ENCODE results near the gene MS4A18. TPM values are rescaled to one million over a fixed set of nuclear protein-coding genes. Genes with fewer than 3 reads are reported as not detected.

Gene MS4A18
- total RNA-seq, 4 donors from 2014 or later, result not detected

- WGBS, result 46% methylated on average over 9 of the region's 9 CpGs
- TF ChIP-seq POLR2A (IDR thresholded peaks at IDR 0.05) (no peak), POLR2AphosphoS5 (IDR thresholded peaks at IDR 0.05) (no peak), EP300 (IDR thresholded peaks at IDR 0.05) (no peak), CTCF (IDR thresholded peaks at IDR 0.05) (no peak)
- Histone ChIP-seq H3K27me3 (no peaks in the 10 kb centered on the region), H3K4me3 (no peak within 1 kb of the TSS), H3K27ac (no peak within 1 kb of the TSS), H3K36me3 (no peaks in the 10 kb centered on the region), H3K9me3 (no peaks in the 10 kb centered on the region), H3K4me1 (no peaks in the 10 kb centered on the region)
- no peak for DNase-seq (ENCODE audit: low spot score in 2 of 2)
Observed at GRCh38 chr11:60785136-60785535, 60.6 kb downstream of the MS4A18 start, which contains the start of gene MS4A10. TSS of gene MS4A10 (plus strand) at chr11:60785333. CDS start at chr11:60790336, 5,003 bp downstream.

- WGBS, result 49% methylated on average over 6 of the region's 8 CpGs
Observed at GRCh38 chr11:60785806-60786361, 61.4 kb downstream of the MS4A18 start.

GRCh38 chr11:60786811-60787567, 62.5 kb downstream of the MS4A18 start:
- 63% methylated on average over 12 of the region's 15 CpGs for WGBS
- TF ChIP-seq EP300 (IDR thresholded peaks at IDR 0.05), result no peak
- no peak for TF ChIP-seq POLR2A (IDR thresholded peaks at IDR 0.05)
- TF ChIP-seq POLR2AphosphoS5 (IDR thresholded peaks at IDR 0.05), result no peak
- no peak for TF ChIP-seq CTCF (IDR thresholded peaks at IDR 0.05)
- Histone ChIP-seq H3K4me3 (no peak overlapping the region), H3K4me1 (no peaks in the 10 kb centered on the region), H3K27ac (no peak overlapping the region), H3K9me3 (no peaks in the 10 kb centered on the region), H3K36me3 (no peaks in the 10 kb centered on the region), H3K27me3 (peaks cover 5% of the 10 kb centered on the region)
- peak in 1 of 2 donors; percentile 34 for DNase-seq (ENCODE audit: low spot score in 2 of 2)

More at GRCh38 chr11:60785806-60786361, 61.4 kb downstream of the MS4A18 start:
- H3K4me3 ChIP-seq, result no peak overlapping the region
- H3K4me1 ChIP-seq, result no peaks in the 10 kb centered on the region
- TF ChIP-seq POLR2AphosphoS5 (IDR thresholded peaks at IDR 0.05), result no peak
- TF ChIP-seq CTCF (IDR thresholded peaks at IDR 0.05), result no peak
- TF ChIP-seq EP300 (IDR thresholded peaks at IDR 0.05), result no peak
- no peak for TF ChIP-seq POLR2A (IDR thresholded peaks at IDR 0.05)
- H3K9me3 ChIP-seq, result no peaks in the 10 kb centered on the region
- no peaks in the 10 kb centered on the region for H3K36me3 ChIP-seq
- H3K27me3 ChIP-seq, result no peaks in the 10 kb centered on the region
- DNase-seq (ENCODE audit: low spot score in 2 of 2), result peak in 1 of 2 donors; percentile 11
- H3K27ac ChIP-seq, result no peak overlapping the region

- Histone ChIP-seq H3K27me3 (peaks cover 7% of the 10 kb centered on the region), H3K4me3 (no peak overlapping the region), H3K9me3 (no peaks in the 10 kb centered on the region), H3K27ac (no peak overlapping the region), H3K4me1 (no peaks in the 10 kb centered on the region), H3K36me3 (no peaks in the 10 kb centered on the region)
- TF ChIP-seq POLR2A (IDR thresholded peaks at IDR 0.05) (no peak), EP300 (IDR thresholded peaks at IDR 0.05) (no peak), POLR2AphosphoS5 (IDR thresholded peaks at IDR 0.05) (no peak), CTCF (IDR thresholded peaks at IDR 0.05) (no peak)
- no peak for DNase-seq (ENCODE audit: low spot score in 2 of 2)
- WGBS, result 94% methylated on average over 5 of the region's 7 CpGs
Observed at GRCh38 chr11:60788401-60789125, 64.0 kb downstream of the MS4A18 start.

- no peak overlapping the region for H3K4me3 ChIP-seq
- TF ChIP-seq POLR2A (IDR thresholded peaks at IDR 0.05) (no peak), POLR2AphosphoS5 (IDR thresholded peaks at IDR 0.05) (no peak), EP300 (IDR thresholded peaks at IDR 0.05) (no peak), CTCF (IDR thresholded peaks at IDR 0.05) (no peak)
- no peaks in the 10 kb centered on the region for H3K9me3 ChIP-seq
- no peak for DNase-seq (ENCODE audit: low spot score in 2 of 2)
- 94% methylated on average over 3 of the region's 3 CpGs for WGBS
- H3K27me3 ChIP-seq, result peaks cover 7% of the 10 kb centered on the region
- H3K27ac ChIP-seq, result no peak overlapping the region
- no peaks in the 10 kb centered on the region for H3K36me3 ChIP-seq
- H3K4me1 ChIP-seq, result no peaks in the 10 kb centered on the region
Observed at GRCh38 chr11:60790726-60791125, 66.2 kb downstream of the MS4A18 start.
